K562 (cell line): ENCODE results near the gene GPR137C. TPM values are rescaled to one million over a fixed set of nuclear protein-coding genes. Genes with fewer than 3 reads are reported as not detected.

ENCODE experiments used
- ATAC-seq: fragments of 200-7000 bp; cut with Tn5 transposase; 3 replicates; pipeline ENCODE4 v1.9.1; 2020; ENCODE audit warnings: moderate library complexity
- BruUV-seq: library from RNA; stranded (reverse); fragments of 400-500 nt; replicated peaks from 2 replicates; lab custom pipeline; 2021; lab: Mats Ljungman, UMichigan
- CTCF ChIA-PET: fragments of 300-600 bp; formaldehyde crosslinking; extraction: SDS; loops from one replicate; lab custom pipeline; 2021; ENCODE audit warnings: low intra/inter-chr PET ratio; lab: Yijun Ruan, JAX
- POLR2A ChIA-PET: fragments of 300-600, 350-650 bp; sonication (Branson Sonifier 250); formaldehyde crosslinking; extraction: SDS; loops from one replicate; lab custom pipeline; 2021; ENCODE audit warnings: antibody characterized with exemption, inconsistent platforms; lab: Yijun Ruan, JAX
- DNase-seq, 4 experiments: peaks; one replicate each; pipeline versions ENCODE4 v3.0.0 to v3.0.0-alpha.2; 2011 to 2018; ENCODE audit warnings: low spot score in 3 of 4, mixed read lengths in 3 of 4; ENCODE audit errors: extremely low read depth in 1 of 4
- FAIRE-seq: peaks from 2 replicates; lab custom pipeline; 2011; peaks lifted over from hg19 to GRCh38; lab: Jason Lieb, UNC
- H2AFZ ChIP-seq: 2 replicates; pipeline ENCODE4 v1.6.0; 2011; ENCODE audit warnings: low read depth, low read length, control low read depth, inconsistent platforms
- H3K27ac ChIP-seq: fragments of 200-600 bp; 3 replicates; pipeline ENCODE4 v1.8.0; 2011; ENCODE audit warnings: low read depth, mild to moderate bottlenecking, control low read depth, inconsistent platforms, low read length, moderate library complexity, mixed read lengths; ENCODE audit errors: extremely low read depth
- H3K27me3 ChIP-seq, 2 experiments: fragments of 300-600 bp in 1 of 2; 2 replicates in 1 of 2; 3 replicates in 1 of 2; pipeline versions ENCODE4 v1.6.0 to v1.8.0; 2011; ENCODE audit warnings: inconsistent platforms in 2 of 2, low read length in 2 of 2, mild to moderate bottlenecking in 1 of 2, mixed read lengths in 1 of 2, moderate library complexity in 1 of 2; ENCODE audit not compliant: control insufficient read depth in 2 of 2, insufficient read depth in 2 of 2
- H3K36me3 ChIP-seq: fragments of 300-600 bp; 3 replicates; pipeline ENCODE4 v1.8.0; 2011; ENCODE audit warnings: mild to moderate bottlenecking, low read length, inconsistent platforms; ENCODE audit not compliant: control insufficient read depth, insufficient read depth
- H3K4me1 ChIP-seq, 2 experiments: fragments of 200-600 bp in 1 of 2; replicated peaks in 1 of 2; 2 replicates in 1 of 2; 3 replicates in 1 of 2; pipeline versions ENCODE4 v1.5.1 to v1.8.0; 2011; ENCODE audit warnings: inconsistent platforms in 2 of 2, low read length in 2 of 2, mild to moderate bottlenecking in 1 of 2, mixed read lengths in 1 of 2, moderate library complexity in 1 of 2; ENCODE audit not compliant: control insufficient read depth in 2 of 2, insufficient read depth in 2 of 2
- H3K4me2 ChIP-seq: 2 replicates; pipeline ENCODE4 v1.6.1; 2011; ENCODE audit warnings: low read length, control low read depth, inconsistent platforms, mixed read lengths; ENCODE audit not compliant: insufficient read depth
- H3K4me3 ChIP-seq: fragments of 200-600 bp; sonication (generic), shearing (Covaris generic); 2 replicates; pipeline ENCODE4 v1.5.1; 2016; ENCODE audit warnings: control low read depth, inconsistent platforms
- H3K79me2 ChIP-seq: fragments of 200-600 bp; 3 replicates; pipeline ENCODE4 v1.8.0; 2011; ENCODE audit warnings: low read length, inconsistent platforms; ENCODE audit not compliant: control insufficient read depth, insufficient read depth
- H3K9ac ChIP-seq, 2 experiments: 2 replicates each; pipeline versions ENCODE4 v1.6.0 to v1.6.1; 2011; ENCODE audit warnings: low read depth in 2 of 2, low read length in 2 of 2, control low read depth in 1 of 2, inconsistent platforms in 1 of 2, mild to moderate bottlenecking in 1 of 2, mixed read lengths in 1 of 2; ENCODE audit not compliant: insufficient read depth in 1 of 2
- H3K9me1 ChIP-seq: one replicate; pipeline ENCODE4 v1.6.0; 2011; ENCODE audit warnings: inconsistent platforms, mild to moderate bottlenecking, low read length, moderate library complexity; ENCODE audit not compliant: control insufficient read depth, insufficient read depth
- H3K9me3 ChIP-seq: replicated peaks from 2 replicates; pipeline ENCODE4 v1.5.1; 2011; ENCODE audit warnings: low read depth, low read length, inconsistent platforms; ENCODE audit not compliant: control insufficient read depth, insufficient read depth
- H4K20me1 ChIP-seq: replicated peaks from 2 replicates; pipeline ENCODE4 v1.6.1; 2011; ENCODE audit warnings: low read length, inconsistent platforms, mixed read lengths; ENCODE audit not compliant: control insufficient read depth, insufficient read depth
- ATF7 ChIP-seq: fragments of 450-650 bp; IDR thresholded peaks from 2 replicates; pipeline ENCODE4 v1.7.1; 2014; ENCODE audit warnings: mild to moderate bottlenecking, moderate library complexity
- BMI1 ChIP-seq: fragments of 150-350 bp; IDR thresholded peaks from 2 replicates; pipeline ENCODE4 v1.6.1; 2014; ENCODE audit warnings: low read length
- CAMTA2 ChIP-seq: fragments of 250-450 bp; sonication (Bioruptor Pico); conservative IDR thresholded peaks from 2 replicates; pipeline ENCODE4 v1.5.1; 2022
- HMG20A ChIP-seq: fragments of 450-650 bp; formaldehyde crosslinking; conservative IDR thresholded peaks from 2 replicates; pipeline ENCODE4 v1.4.0; 2020; ENCODE audit warnings: mild to moderate bottlenecking, mixed read lengths
- SMAD1 ChIP-seq: fragments of 150-350 bp; IDR thresholded peaks from 2 replicates; pipeline ENCODE4 v1.6.1; 2014; ENCODE audit warnings: low read length, low read depth; ENCODE audit not compliant: partially characterized antibody
- SRSF9 ChIP-seq: fragments of 200-400 bp; formaldehyde crosslinking; IDR thresholded peaks from 2 replicates; pipeline ENCODE4 v1.6.1; 2017; ENCODE audit warnings: low read depth, low read length, borderline replicate concordance
- TAF15 ChIP-seq: fragments of 200-400 bp; formaldehyde crosslinking; IDR thresholded peaks from 2 replicates; pipeline ENCODE4 v1.6.1; 2017; ENCODE audit warnings: mild to moderate bottlenecking, low read depth, low read length, moderate library complexity
- ZNF121 ChIP-seq: sonication (generic); formaldehyde crosslinking; conservative IDR thresholded peaks from 2 replicates; pipeline ENCODE4 v1.8.0; 2022; ENCODE audit warnings: missing genetic modification reagents
- WGBS: fragments of 100-300 bp; shearing (Covaris generic); methylation state at CpG from one replicate; pipeline ENCODE4 v1.1.6; 2016; ENCODE audit warnings: low coverage, mixed read lengths; ENCODE audit not compliant: insufficient coverage; ENCODE audit errors: missing lambda C conversion rate; 5-methylcytosine and 5-hydroxymethylcytosine counted together
- in situ Hi-C: fragments of 300-500 bp; cut with MboI; formaldehyde crosslinking; loops from 4 replicates; pipeline ENCODE4 v1.15.0; 2018; ENCODE audit warnings: inconsistent platforms, mixed read lengths
- intact Hi-C: fragments of 100-400 bp; cut with micrococcal nuclease; formaldehyde crosslinking; loops from 2 replicates; pipeline ENCODE4 v1.14.2; 2022
- polyA plus RNA-seq, 8 experiments: library from polyadenylated mRNA; depleted of rRNA in 4 of 8; stranded (reverse) in 5 of 8; unstranded in 3 of 8; fragments of >200 nt; fragmentation: Nextera tagmentation in 2 of 8; fragmentation: Illumina TruSeq in 1 of 8; extraction: Ambion mirVana in 2 of 8; extraction: Trizol in 1 of 8; gene quantifications; 2 replicates each; pipeline versions ENCODE4 v1.2.1 to v1.2.3, GENCODE V29; 2011 to 2014; ENCODE audit warnings: inconsistent platforms in 1 of 8, missing spikeins in 1 of 8
- total RNA-seq, 7 experiments: library from RNA; depleted of rRNA in 6 of 7; stranded (reverse); fragments of >200 nt in 6 of 7; fragmentation: Illumina TruSeq in 2 of 7; extraction: Trizol in 2 of 7; gene quantifications; 2 replicates each; pipeline versions ENCODE4 v1.2.1 to v1.2.3, GENCODE V29; 2011 to 2021; ENCODE audit warnings: low replicate concordance in 1 of 7

Gene GPR137C
- total and polyA plus RNA-seq, 9 of the 15 experiments (the other 6 are each of a cell fraction or from before 2014, with no cell fraction given) = 0.03 to 0.31 (median 0.06) TPM; not detected in 4

DNA sequence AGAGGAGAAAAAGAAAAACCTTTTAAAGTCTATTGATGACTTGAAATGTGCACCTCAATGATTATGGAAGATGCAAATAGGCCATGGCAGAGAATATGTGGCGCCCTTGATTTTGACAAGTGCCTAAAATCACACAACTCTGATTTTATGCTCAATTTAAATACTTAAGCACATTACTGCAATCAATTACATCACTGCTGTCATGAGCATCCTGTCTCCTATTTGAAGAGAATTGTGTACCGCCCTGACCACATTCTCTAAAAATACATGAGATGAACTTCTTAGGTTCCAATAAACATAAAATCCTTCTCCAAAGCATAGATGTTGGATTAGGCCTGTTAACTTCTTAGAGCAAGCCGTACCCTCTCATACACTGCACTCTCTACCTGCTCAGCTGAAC lies 2.0 kb upstream of the GPR137C start:
- no peak for ATAC-seq
- H3K4me3 ChIP-seq = peak overlapping the region; percentile 54
- peak overlapping the region; percentile 82 for H3K4me2 ChIP-seq

DNA sequence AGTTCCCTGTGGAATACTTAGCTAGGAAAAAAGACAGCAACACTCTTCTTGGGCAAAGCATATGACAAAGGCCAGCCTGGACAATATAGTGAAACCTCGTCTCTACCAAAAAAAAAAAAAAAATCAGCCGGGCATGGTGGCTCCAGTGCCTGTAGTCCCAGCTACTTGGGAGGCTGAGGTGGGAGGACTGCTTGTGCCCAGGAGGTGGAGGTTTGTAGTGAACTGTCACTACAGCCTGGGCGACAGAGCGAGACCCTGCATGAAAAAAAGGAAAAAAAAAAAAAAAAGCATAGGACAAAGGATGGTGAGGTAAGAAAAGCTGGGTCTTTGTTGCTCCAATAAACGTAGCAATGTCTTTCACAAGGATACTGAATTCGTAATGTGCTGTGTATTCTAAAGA lies 1.4 kb upstream of the GPR137C start:
- intact Hi-C loops = loop anchor here (5.0 kb wide), 1 partner anchor 141 kb away; no protein-coding TSS in a partner anchor
- TF ChIP-seq ZNF121 (CRISPR knock-in tag) = 0 out of 2 replicates have a peak, but pooled peaks have one; percentile 11
- TF ChIP-seq SRSF9 = no peak
- H2AFZ ChIP-seq = peak overlapping the region; percentile 41

More for the DNA sequence above, 2.0 kb upstream of the GPR137C start:
- in situ Hi-C loops (no loop called here), intact Hi-C loops (loop anchor here (5.0 kb wide), 1 partner anchor 142 kb away; no protein-coding TSS in a partner anchor)
- no peaks in the 10 kb centered on the region for H3K9me1 ChIP-seq
- no peaks in the 10 kb centered on the region for H4K20me1 ChIP-seq
- no TSS peak for BruUV-seq
- H3K27ac ChIP-seq = no peak overlapping the region; the same call in 2 of the 3 replicates
- FAIRE-seq (no peak), DNase-seq (no peak)
- peaks cover 53% of the 10 kb centered on the region for H3K79me2 ChIP-seq
- no peaks in the 10 kb centered on the region; the same call in 2 of the 3 replicates for H3K36me3 ChIP-seq
- TF ChIP-seq HMG20A (no peak), ATF7 (no peak), BMI1 (no peak), SMAD1 (no peak), TAF15 (no peak), CAMTA2 (no peak)
- CTCF ChIA-PET = no interaction called here
- peaks cover 12 to 24% of the 10 kb centered on the region in 2 experiments for H3K4me1 ChIP-seq
- H3K9me3 ChIP-seq = no peaks in the 10 kb centered on the region; the same call in 1 of the 2 replicates
- WGBS = 76% methylated on average over 3 of the region's 3 CpGs
- H3K27me3 ChIP-seq = no peaks in the 10 kb centered on the region
- H3K9ac ChIP-seq = peak overlapping the region in 1 of 2 experiments; percentile 72; a peak in 2 of 4 replicates
- no peak overlapping the region for H2AFZ ChIP-seq
- POLR2A ChIA-PET = interaction anchor here (0.9 to 1.2 kb wide), 2 partner anchors 17 to 34 kb away, joined by 3 read pairs; no protein-coding TSS in a partner anchor

More for the DNA sequence above, 1.4 kb upstream of the GPR137C start:
- POLR2A ChIA-PET = interaction anchor here (0.9 to 1.9 kb wide), 4 partner anchors 11 to 178 kb away, joined by 3 to 5 read pairs (median 3); partner anchors contain the start of gene STYX
- WGBS = 0% methylated on average over 3 of the region's 6 CpGs
- DNase-seq = no peak
- H3K4me3 ChIP-seq = peak overlapping the region; percentile 54
- FAIRE-seq = peak; percentile 11
- peak overlapping the region; percentile 69; the same call in 2 of the 3 replicates for H3K27ac ChIP-seq
- no peaks in the 10 kb centered on the region for H3K9me1 ChIP-seq
- H3K4me1 ChIP-seq = peaks cover 12 to 22% of the 10 kb centered on the region in 2 experiments
- peaks cover 47% of the 10 kb centered on the region for H3K79me2 ChIP-seq
- in situ Hi-C loops = no loop called here
- CTCF ChIA-PET = no interaction called here
- BruUV-seq = no TSS peak
- H3K36me3 ChIP-seq = no peaks in the 10 kb centered on the region; the same call in 2 of the 3 replicates
- H3K4me2 ChIP-seq = peak overlapping the region; percentile 82
- H3K27me3 ChIP-seq = no peaks in the 10 kb centered on the region
- ATAC-seq = no peak
- H3K9me3 ChIP-seq = no peaks in the 10 kb centered on the region; the same call in 1 of the 2 replicates
- peak overlapping the region in 1 of 2 experiments; percentile 72; a peak in 2 of 4 replicates for H3K9ac ChIP-seq
- H4K20me1 ChIP-seq = no peaks in the 10 kb centered on the region
